ENCODE results near the gene IL21.

Gene IL21

GRCh38 chr4:122635205-122635604 lies 14.3 kb upstream of the IL21 start:
- in situ Hi-C loops (cut with HindIII; ENCODE audit: low sequenced_read_pairs), result no loop called here

GRCh38 chr4:122633211-122633610 lies 12.3 kb upstream of the IL21 start:
- in situ Hi-C loops (cut with HindIII; ENCODE audit: low sequenced_read_pairs), result no loop called here

- in situ Hi-C loops (cut with HindIII; ENCODE audit: low sequenced_read_pairs), result no loop called here
Measured at GRCh38 chr4:122632396-122633143, 11.7 kb upstream of the IL21 start.

DNA sequence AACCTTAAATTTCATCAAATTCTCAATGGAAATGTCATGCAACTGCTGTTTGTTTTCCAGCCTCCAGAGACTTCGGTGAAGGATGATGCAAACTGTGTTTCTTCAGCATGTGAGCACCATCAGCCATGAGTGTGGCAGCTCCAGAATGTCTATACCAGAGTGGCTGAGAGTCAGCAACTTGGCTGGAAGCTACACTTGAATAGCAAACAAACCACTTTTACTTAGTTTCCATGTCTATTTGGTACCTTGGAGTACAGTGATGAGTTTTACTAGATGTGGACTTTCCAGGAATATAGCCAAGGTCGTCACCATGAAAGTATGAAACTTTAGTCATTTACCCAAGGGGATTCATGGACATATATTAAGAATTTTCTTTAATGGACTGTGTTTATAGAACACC lies 4.3 kb upstream of the IL21 start:
- in situ Hi-C loops (cut with HindIII; ENCODE audit: low sequenced_read_pairs), result no loop called here

DNA sequence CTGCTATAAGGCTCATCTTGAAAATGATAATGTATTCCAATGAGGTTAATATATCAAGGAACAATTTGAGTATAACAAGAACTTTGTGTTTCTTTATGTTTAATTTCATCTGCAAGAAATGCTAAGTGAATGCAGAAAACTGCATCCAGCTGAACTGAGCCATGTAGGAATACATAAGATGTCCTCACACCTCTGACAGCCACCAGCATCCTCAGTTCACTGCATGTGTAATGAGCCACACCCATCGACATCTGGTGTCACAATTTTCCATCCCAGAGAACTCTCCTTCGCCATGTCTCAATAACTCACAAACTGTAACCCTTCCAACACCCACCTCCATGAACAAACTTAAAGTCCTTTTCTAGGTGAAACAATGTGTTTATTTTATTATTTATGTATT lies 3.3 kb upstream of the IL21 start:
- in situ Hi-C loops (cut with HindIII; ENCODE audit: low sequenced_read_pairs), result no loop called here

GRCh38 chr4:122623637-122624166 lies 2.8 kb upstream of the IL21 start:
- in situ Hi-C loops (cut with HindIII; ENCODE audit: low sequenced_read_pairs), result no loop called here

- in situ Hi-C loops (cut with HindIII; ENCODE audit: low sequenced_read_pairs), result no loop called here
Measured at GRCh38 chr4:122622400-122622799, 1.5 kb upstream of the IL21 start.

DNA sequence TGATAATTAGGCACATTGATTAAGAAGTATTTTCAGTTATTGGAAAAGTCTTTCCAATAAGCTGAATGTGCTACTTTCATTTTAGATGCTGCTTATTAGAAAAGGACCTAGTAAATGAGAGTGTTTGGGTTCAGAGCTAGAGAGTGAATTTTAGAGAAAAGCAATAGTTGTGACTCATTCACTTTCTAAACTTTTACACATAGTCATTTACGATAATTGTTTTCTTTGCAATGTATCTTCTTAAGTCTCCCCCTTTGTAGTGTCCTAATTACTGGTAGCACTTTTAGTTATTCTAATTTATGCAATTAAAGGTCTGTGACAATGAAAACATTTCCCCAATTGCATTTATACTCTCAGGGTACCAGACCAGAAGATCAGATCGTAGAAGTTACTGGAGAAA lies 1.3 kb downstream of the IL21 start:
- in situ Hi-C loops (cut with HindIII; ENCODE audit: low sequenced_read_pairs), result no loop called here

DNA sequence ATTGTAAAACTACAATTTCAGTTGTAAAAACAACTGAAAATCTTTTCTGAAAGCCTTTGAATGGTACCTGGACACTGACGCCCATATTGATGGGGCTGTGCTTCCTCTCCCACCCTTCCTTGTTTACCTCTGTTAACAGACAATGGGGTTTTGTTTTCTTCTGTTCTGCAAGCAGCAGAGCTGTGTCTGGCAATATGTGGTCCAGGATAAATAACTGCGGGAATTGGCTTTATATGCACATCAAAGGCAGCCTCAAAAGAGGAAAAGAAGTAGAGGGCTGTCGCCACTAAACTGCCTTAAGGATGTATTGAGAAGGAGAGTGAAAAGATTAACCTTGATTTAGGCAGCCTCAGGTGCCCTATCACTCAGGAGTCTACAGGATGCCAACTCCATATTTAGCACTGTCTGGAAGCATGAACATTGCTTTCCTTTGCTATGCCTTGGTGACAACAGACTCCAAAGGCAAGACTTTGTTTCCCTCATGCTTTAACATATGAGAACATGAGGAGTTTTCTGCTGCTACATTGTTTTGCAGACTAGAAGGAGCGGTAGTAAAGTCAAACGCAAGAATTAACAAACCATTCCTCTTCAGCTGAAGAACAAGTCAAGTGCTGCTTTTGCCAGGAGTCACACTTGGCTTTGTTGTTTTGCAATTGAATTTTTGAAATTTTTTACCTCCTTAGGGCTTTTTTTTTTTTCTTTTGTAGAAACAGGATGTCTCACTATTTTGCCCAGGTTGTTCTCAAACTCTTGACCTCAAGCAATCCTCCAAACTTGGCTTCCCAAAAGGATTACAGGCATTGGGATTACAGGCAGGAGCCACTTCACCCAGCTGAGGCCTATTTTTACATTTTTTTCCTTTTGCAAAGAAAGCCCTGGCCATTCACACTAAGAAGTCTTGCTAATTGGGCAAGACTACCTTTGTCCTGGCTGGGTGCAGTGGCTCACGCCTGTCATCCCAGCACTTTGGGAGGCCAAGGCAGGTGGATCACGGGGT lies 3.0 kb downstream of the IL21 start:
- in situ Hi-C loops (cut with HindIII; ENCODE audit: low sequenced_read_pairs), result no loop called here

GRCh38 chr4:122616915-122617596 lies 3.8 kb downstream of the IL21 start:
- in situ Hi-C loops (cut with HindIII; ENCODE audit: low sequenced_read_pairs), result no loop called here

GRCh38 chr4:122614621-122615020 lies 6.2 kb downstream of the IL21 start:
- in situ Hi-C loops (cut with HindIII; ENCODE audit: low sequenced_read_pairs), result loop anchor here (5.0 kb wide), 2 partner anchors 38 to 78 kb away; no protein-coding TSS in a partner anchor

DNA sequence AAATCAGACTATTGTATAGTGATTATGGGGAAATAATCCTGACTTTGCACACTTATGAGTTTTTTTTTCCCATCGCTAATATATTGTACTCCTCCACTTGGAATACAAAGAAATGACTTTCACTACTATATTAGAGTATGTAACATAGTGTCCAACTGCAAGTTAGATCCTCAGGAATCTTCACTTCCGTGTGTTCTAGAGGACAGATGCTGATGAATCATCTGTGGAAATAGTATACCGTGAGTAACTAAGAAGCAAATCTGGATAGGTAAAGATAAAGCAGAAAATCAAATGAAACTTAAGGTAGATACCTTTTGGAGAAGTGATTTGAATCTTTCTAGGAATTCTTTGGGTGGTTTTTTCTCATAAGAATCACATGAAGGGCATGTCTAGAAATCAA lies 8.3 kb downstream of the IL21 start:
- in situ Hi-C loops (cut with HindIII; ENCODE audit: low sequenced_read_pairs), result loop anchor here (5.0 kb wide), 2 partner anchors 40 to 80 kb away; no protein-coding TSS in a partner anchor

GRCh38 chr4:122606364-122607043 lies 14.4 kb downstream of the IL21 start:
- in situ Hi-C loops (cut with HindIII; ENCODE audit: low sequenced_read_pairs), result no loop called here

GRCh38 chr4:122604146-122604545 lies 16.7 kb downstream of the IL21 start:
- in situ Hi-C loops (cut with HindIII; ENCODE audit: low sequenced_read_pairs), result no loop called here

GRCh38 chr4:122603156-122603574 lies 17.7 kb downstream of the IL21 start:
- in situ Hi-C loops (cut with HindIII; ENCODE audit: low sequenced_read_pairs), result no loop called here

GRCh38 chr4:122602277-122603142 lies 18.4 kb downstream of the IL21 start:
- in situ Hi-C loops (cut with HindIII; ENCODE audit: low sequenced_read_pairs), result no loop called here

- in situ Hi-C loops (cut with HindIII; ENCODE audit: low sequenced_read_pairs), result no loop called here
Measured at GRCh38 chr4:122591196-122591595, 29.7 kb downstream of the IL21 start.

DNA sequence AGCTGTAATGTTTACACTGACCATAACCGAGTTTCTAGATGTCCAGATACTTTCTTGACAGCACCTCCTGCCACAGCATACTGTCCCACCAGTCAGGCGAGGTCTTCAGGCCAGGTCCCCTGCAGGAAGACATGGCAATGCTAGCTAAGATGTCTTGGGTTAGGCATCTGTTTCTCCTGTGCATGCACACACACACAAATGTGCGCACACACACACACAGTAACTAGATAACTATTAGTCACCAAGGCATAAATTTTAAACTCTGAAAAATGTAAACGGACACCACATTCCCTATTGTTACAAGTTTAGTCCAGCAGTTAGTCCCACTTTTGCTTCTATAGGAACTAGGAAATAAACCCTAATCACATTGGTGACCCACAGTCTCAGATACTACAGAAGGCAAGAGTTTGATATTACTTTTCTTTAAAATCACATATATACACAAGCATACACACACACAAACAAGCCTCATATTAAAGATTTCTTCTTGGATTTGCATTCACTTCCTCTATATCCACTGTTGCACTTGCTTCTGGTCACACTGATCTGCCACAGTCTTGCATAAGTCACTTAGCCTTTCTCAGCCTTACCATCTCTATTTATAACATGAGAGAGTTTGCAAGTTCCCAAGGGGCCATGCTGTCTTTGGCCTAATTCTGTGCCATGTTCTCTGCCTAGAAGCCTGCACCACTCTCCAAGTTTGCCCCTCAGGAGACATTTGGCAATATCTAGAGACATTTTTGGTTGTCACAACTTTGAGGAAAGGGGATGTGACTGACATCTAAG lies 32.2 kb downstream of the IL21 start:
- in situ Hi-C loops (cut with HindIII; ENCODE audit: low sequenced_read_pairs), result no loop called here

DNA sequence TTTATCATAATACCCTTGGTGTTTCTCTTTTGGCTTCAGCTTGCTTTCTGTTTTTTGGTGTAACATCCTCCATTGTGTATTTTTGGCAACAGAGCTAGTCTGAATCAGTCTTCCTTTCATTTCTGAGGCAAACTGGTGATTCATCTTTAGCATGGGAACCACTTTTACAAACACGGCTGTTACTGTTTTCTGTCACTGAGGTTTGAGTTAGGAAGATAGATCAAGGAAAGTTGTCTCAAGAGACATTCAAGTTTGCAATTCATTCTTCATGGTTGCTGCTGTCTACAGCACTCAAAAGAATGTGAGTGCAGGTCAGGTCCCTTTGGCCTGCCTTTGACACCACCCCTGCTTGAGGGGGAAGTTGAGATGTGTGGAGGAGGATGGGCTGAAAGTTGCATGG lies 36.3 kb downstream of the IL21 start:
- in situ Hi-C loops (cut with HindIII; ENCODE audit: low sequenced_read_pairs), result no loop called here
